ENCODE measurements around the gene MDN1. TPM values are rescaled to one million over a fixed set of nuclear protein-coding genes. Genes with fewer than 3 reads are reported as not detected.
"Not testable (repeated sequence)": the region's sequence is repeated elsewhere in the genome, so short reads cannot be mapped to it uniquely, and the experiment has no call there.

The MDN1 gene
- total RNA-seq, 1 experiment from 2014 or later, result 21.8 TPM

- DNase-seq (ENCODE audit: extremely low read depth, low read depth), result no peak
These were observed 38.2 kb downstream of the MDN1 start for GRCh38 chr6:89781070-89782034.

- no peak for DNase-seq (ENCODE audit: extremely low read depth, low read depth)
These were observed 42.1 kb downstream of the MDN1 start for GRCh38 chr6:89777455-89777854.

- no peak for DNase-seq (ENCODE audit: extremely low read depth, low read depth)
These were observed 42.9 kb downstream of the MDN1 start for GRCh38 chr6:89776583-89777233.

- no peak for DNase-seq (ENCODE audit: extremely low read depth, low read depth)
These were observed 44.4 kb downstream of the MDN1 start for GRCh38 chr6:89775150-89775549.

GRCh38 chr6:89769572-89769971 is 50.0 kb downstream of the MDN1 start:
- DNase-seq (ENCODE audit: extremely low read depth, low read depth), result no peak

- no peak for DNase-seq (ENCODE audit: extremely low read depth, low read depth)
These were observed 51.3 kb downstream of the MDN1 start for GRCh38 chr6:89768324-89768723.

GRCh38 chr6:89763550-89763949 is 56.0 kb downstream of the MDN1 start:
- DNase-seq (ENCODE audit: extremely low read depth, low read depth), result no peak

GRCh38 chr6:89758830-89759229 is 60.8 kb downstream of the MDN1 start:
- no peak for DNase-seq (ENCODE audit: extremely low read depth, low read depth)

- DNase-seq (ENCODE audit: extremely low read depth, low read depth), result no peak
These were observed 69.3 kb downstream of the MDN1 start for GRCh38 chr6:89750338-89750737.

- DNase-seq (ENCODE audit: extremely low read depth, low read depth), result no peak
These were observed 69.7 kb downstream of the MDN1 start for GRCh38 chr6:89749918-89750317.

- no peak for DNase-seq (ENCODE audit: extremely low read depth, low read depth)
These were observed 73.9 kb downstream of the MDN1 start for GRCh38 chr6:89745716-89746115.

- DNase-seq (ENCODE audit: extremely low read depth, low read depth), result no peak
These were observed 74.5 kb downstream of the MDN1 start for GRCh38 chr6:89745096-89745495.

- DNase-seq (ENCODE audit: extremely low read depth, low read depth), result no peak
These were observed 82.7 kb downstream of the MDN1 start for GRCh38 chr6:89736893-89737292.

GRCh38 chr6:89734526-89734925 is 85.1 kb downstream of the MDN1 start:
- DNase-seq (ENCODE audit: extremely low read depth, low read depth), result no peak

GRCh38 chr6:89731924-89732567 is 87.5 kb downstream of the MDN1 start:
- no peak for DNase-seq (ENCODE audit: extremely low read depth, low read depth)

- DNase-seq (ENCODE audit: extremely low read depth, low read depth), result not testable (repeated sequence)
These were observed 88.3 kb downstream of the MDN1 start for GRCh38 chr6:89731262-89731661.

- no peak for DNase-seq (ENCODE audit: extremely low read depth, low read depth)
These were observed 89.8 kb downstream of the MDN1 start for GRCh38 chr6:89729818-89730217.

- DNase-seq (ENCODE audit: extremely low read depth, low read depth), result no peak
These were observed 92.1 kb downstream of the MDN1 start for GRCh38 chr6:89727501-89727900.

- DNase-seq (ENCODE audit: extremely low read depth, low read depth), result no peak
These were observed 94.6 kb downstream of the MDN1 start for GRCh38 chr6:89724981-89725380.

GRCh38 chr6:89723046-89723445 is 96.5 kb downstream of the MDN1 start:
- DNase-seq (ENCODE audit: extremely low read depth, low read depth), result no peak

GRCh38 chr6:89716532-89716931 is 103.1 kb downstream of the MDN1 start:
- no peak for DNase-seq (ENCODE audit: extremely low read depth, low read depth)

All from NCI-H460 (cell line).